ENCODE measurements around the gene IL7R. TPM values are rescaled to one million over a fixed set of nuclear protein-coding genes. Genes with fewer than 3 reads are reported as not detected.

Gene IL7R
- total RNA-seq, 6 experiments from 2014 or later: 0.75 to 7.4 (median 2.2) TPM

DNA sequence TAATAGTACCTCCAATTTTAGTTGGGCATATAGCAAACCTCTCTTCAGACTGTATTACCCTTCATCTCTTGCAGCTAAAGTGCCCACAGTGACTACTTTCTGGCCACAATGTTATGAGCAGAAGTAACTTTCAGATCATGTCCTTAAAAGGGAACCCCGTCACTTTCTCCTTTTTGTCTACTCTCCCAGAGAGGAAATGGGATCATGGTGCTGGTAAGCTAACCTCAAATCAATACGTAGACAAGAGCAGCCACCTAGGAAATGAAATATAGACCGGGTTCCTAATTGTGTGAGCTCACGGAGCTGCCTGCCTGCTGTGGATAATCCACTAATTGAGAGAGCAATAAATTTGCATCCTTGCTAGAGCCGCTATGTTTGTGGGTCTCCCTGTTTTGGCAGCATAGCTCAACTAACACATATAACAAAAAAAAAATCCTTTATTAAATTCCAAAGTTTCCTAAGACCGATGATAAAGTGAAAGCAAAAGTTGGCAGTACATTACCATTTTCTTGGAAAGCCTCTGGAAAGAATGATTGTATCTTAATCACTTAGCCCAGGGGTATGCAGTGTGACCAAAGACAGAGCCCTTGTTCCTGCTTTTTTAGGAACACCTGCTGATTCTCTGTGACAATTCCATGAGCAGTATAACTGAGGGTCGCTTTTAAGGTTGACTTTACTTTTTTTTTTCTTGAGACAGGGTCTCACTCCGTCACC lies 5.6 kb upstream of the IL7R start:
- Histone ChIP-seq H3K27me3 (no peaks in the 10 kb centered on the region), H3K4me3 (peak overlapping the region in 1 of 3 donors; percentile 33), H3K27ac (no peak overlapping the region), H3K4me1 (no peaks in the 10 kb centered on the region), H3K9me3 (no peaks in the 10 kb centered on the region), H3K36me3 (no peaks in the 10 kb centered on the region)
- TF ChIP-seq POLR2A (IDR thresholded peaks at IDR 0.05): no peak
- TF ChIP-seq, protein P1, sequence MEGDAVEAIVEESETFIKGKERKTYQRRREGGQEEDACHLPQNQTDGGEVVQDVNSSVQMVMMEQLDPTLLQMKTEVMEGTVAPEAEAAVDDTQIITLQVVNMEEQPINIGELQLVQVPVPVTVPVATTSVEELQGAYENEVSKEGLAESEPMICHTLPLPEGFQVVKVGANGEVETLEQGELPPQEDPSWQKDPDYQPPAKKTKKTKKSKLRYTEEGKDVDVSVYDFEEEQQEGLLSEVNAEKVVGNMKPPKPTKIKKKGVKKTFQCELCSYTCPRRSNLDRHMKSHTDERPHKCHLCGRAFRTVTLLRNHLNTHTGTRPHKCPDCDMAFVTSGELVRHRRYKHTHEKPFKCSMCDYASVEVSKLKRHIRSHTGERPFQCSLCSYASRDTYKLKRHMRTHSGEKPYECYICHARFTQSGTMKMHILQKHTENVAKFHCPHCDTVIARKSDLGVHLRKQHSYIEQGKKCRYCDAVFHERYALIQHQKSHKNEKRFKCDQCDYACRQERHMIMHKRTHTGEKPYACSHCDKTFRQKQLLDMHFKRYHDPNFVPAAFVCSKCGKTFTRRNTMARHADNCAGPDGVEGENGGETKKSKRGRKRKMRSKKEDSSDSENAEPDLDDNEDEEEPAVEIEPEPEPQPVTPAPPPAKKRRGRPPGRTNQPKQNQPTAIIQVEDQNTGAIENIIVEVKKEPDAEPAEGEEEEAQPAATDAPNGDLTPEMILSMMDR (IDR thresholded peaks at IDR 0.05): no peak
- 45% methylated on average over 7 of the region's 8 CpGs for WGBS (ENCODE audit: insufficient coverage, low coverage, low lambda C conversion rate, missing lambda C conversion rate)
- ATAC-seq (peak in 2 of 4 donors; percentile 20 to 53), DNase-seq (no peak)
- intact Hi-C loops (cut with DNase I): no loop called here

DNA sequence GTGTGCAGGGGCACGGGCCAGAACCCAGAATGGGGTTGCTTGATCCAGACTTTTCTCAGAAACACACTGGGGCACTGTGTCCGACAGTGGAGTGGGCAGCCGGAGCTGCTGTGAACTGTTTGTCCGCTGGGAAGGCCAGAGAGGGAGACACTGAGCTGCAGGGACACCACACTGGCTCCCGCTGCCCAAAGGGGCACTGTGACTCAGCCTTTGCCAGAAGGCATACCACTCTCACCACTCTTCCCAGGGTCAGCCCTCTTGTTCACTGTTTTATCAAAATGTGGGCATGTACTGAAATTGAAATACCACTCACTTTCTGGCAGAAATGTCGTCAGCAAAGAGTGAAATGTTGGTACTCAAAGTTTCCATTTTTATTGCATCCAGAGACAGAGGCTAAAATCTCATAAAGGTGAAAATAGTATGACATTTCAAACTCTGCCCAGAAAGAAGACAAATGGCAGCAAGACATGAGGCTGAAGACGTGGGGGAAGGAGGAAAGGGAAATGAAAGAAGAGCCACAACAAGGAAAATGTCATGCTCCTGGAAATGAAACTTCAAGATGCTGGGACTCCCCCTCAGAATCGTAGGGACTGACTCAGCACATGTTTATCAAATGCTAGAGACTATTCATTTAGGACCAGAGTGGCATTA lies 4.5 kb upstream of the IL7R start:
- ATAC-seq (peak in 3 of 4 donors; percentile 26 to 47 (median 44)), DNase-seq (no peak)
- WGBS (ENCODE audit: insufficient coverage, low coverage, low lambda C conversion rate, missing lambda C conversion rate): 31% methylated on average over 3 of the region's 8 CpGs
- Histone ChIP-seq H3K9me3 (no peaks in the 10 kb centered on the region), H3K4me1 (no peaks in the 10 kb centered on the region), H3K4me3 (no peak overlapping the region), H3K36me3 (no peaks in the 10 kb centered on the region), H3K27me3 (no peaks in the 10 kb centered on the region), H3K27ac (no peak overlapping the region)
- intact Hi-C loops (cut with DNase I): no loop called here
- TF ChIP-seq, protein P1 (IDR thresholded peaks at IDR 0.05): no peak
- TF ChIP-seq POLR2A (IDR thresholded peaks at IDR 0.05): no peak

DNA sequence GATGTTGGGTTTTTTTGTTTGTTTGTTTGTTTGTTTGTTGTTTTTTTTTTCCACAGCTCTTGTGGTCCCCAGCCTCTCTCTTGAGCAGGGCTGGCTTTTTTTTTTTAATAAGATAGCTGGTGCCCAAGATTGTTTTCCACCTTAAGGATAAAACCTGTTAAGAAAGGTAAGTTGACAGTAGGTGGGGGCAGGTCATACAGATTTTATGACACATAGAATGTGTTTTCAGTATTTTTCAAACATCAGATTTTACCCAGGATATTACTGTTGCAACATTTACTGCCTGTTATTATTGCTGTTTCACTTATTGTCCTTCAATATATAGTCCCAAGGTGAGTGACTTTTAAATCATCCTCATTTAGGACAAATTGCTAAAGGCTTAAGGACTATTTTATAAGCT lies 3.9 kb upstream of the IL7R start:
- DNase-seq: no peak
- no peak overlapping the region for H3K27ac ChIP-seq
- H3K36me3 ChIP-seq: no peaks in the 10 kb centered on the region
- intact Hi-C loops (cut with DNase I): no loop called here
- H3K9me3 ChIP-seq: no peaks in the 10 kb centered on the region
- ATAC-seq: no peak
- no peak overlapping the region for H3K4me3 ChIP-seq
- H3K4me1 ChIP-seq: no peaks in the 10 kb centered on the region
- H3K27me3 ChIP-seq: no peaks in the 10 kb centered on the region
- no peak for TF ChIP-seq POLR2A (IDR thresholded peaks at IDR 0.05)
- TF ChIP-seq, protein P1 (IDR thresholded peaks at IDR 0.05): no peak

DNA sequence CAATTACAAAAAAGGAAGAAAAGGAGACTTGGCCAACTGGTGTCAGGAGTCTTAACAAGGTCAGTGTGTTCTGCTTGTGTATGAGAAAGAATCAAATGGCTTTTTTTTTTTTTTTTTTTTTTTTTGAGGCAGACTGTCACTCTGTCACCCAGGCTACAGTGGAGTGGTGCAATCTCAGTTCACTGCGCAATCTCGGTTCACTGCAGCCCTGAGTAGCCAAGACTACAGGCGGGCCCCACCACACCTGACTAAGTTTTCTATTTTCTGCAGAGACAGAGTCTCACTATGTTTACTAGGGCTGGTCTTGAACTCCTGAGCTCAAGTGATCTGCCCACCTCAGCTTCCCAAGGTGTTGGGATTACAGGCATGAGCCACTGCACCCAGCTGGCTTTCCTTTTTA lies 3.1 kb upstream of the IL7R start:
- DNase-seq: no peak
- TF ChIP-seq POLR2A (IDR thresholded peaks at IDR 0.05): no peak
- TF ChIP-seq, protein P1 (IDR thresholded peaks at IDR 0.05): no peak
- intact Hi-C loops (cut with DNase I): no loop called here
- Histone ChIP-seq H3K27me3 (no peaks in the 10 kb centered on the region), H3K9me3 (no peaks in the 10 kb centered on the region), H3K4me1 (no peaks in the 10 kb centered on the region), H3K27ac (no peak overlapping the region), H3K4me3 (no peak overlapping the region), H3K36me3 (no peaks in the 10 kb centered on the region)
- ATAC-seq: peak; percentile 46 to 54 (median 50)
- 49% methylated on average over 3 of the region's 3 CpGs for WGBS (ENCODE audit: insufficient coverage, low coverage, low lambda C conversion rate, missing lambda C conversion rate)

Measured in right lobe of liver (tissue), 6 donors.